DOHH2 (cell line): ENCODE measurements around the gene PLXNC1.

Experiments used
- H3F3A ChIP-seq: fragments of 200-600 bp; sonication (generic), shearing (Covaris generic); 2 replicates; pipeline ENCODE4 v1.6.0; 2016; ENCODE audit warnings: antibody characterized with exemption, mild to moderate bottlenecking; ENCODE audit not compliant: control insufficient read depth, insufficient read depth
- H3K27ac ChIP-seq: fragments of 200-600 bp; sonication (generic); 2 replicates; pipeline ENCODE4 v1.5.1; 2014; ENCODE audit warnings: low read depth, mild to moderate bottlenecking, low read length, moderate library complexity
- H3K27me3 ChIP-seq: fragments of 200-600 bp; sonication (generic); 2 replicates; pipeline ENCODE4 v1.6.1; 2014; ENCODE audit warnings: mild to moderate bottlenecking, low read length, mixed read lengths; ENCODE audit not compliant: control insufficient read depth
- H3K36me3 ChIP-seq: fragments of 200-600 bp; sonication (generic); 2 replicates; pipeline ENCODE4 v1.6.1; 2014; ENCODE audit warnings: mild to moderate bottlenecking, low read length, moderate library complexity, mixed read lengths; ENCODE audit not compliant: control insufficient read depth
- H3K4me1 ChIP-seq: fragments of 200-600 bp; sonication (generic); 2 replicates; pipeline ENCODE4 v1.6.1; 2014; ENCODE audit warnings: mild to moderate bottlenecking, low read length, mixed read lengths; ENCODE audit not compliant: control insufficient read depth
- H3K4me2 ChIP-seq: fragments of 200-600 bp; sonication (generic); 2 replicates; pipeline ENCODE4 v1.6.0; 2014; ENCODE audit warnings: mild to moderate bottlenecking, low read length, moderate library complexity
- H3K4me3 ChIP-seq: fragments of 200-600 bp; sonication (generic); 2 replicates; pipeline ENCODE4 v1.5.1; 2014; ENCODE audit warnings: mild to moderate bottlenecking, low read length, mixed read lengths
- H3K79me2 ChIP-seq: fragments of 200-600 bp; sonication (generic); 2 replicates; pipeline ENCODE4 v1.6.1; 2014; ENCODE audit warnings: mild to moderate bottlenecking, low read length, mixed read lengths; ENCODE audit not compliant: control insufficient read depth
- H3K9me2 ChIP-seq: fragments of 200-600 bp; sonication (generic); replicated peaks from 2 replicates; pipeline ENCODE4 v1.6.1; 2014; ENCODE audit warnings: mild to moderate bottlenecking, low read length, mixed read lengths; ENCODE audit not compliant: control insufficient read depth
- H3K9me3 ChIP-seq: fragments of 200-600 bp; sonication (generic); 2 replicates; pipeline ENCODE4 v1.6.1; 2014; ENCODE audit warnings: antibody characterized with exemption, low read length, mixed read lengths; ENCODE audit not compliant: control insufficient read depth, insufficient read depth
- H4K20me1 ChIP-seq: fragments of 200-600 bp; sonication (generic); 2 replicates; pipeline ENCODE4 v1.6.0; 2014; ENCODE audit warnings: low read depth, mild to moderate bottlenecking, antibody characterized with exemption, low read length, moderate library complexity; ENCODE audit not compliant: control insufficient read depth, insufficient read depth
- CTCF ChIP-seq: fragments of 200-600 bp; sonication (generic); IDR thresholded peaks from one replicate; pipeline ENCODE4 v1.5.1; 2014; ENCODE audit warnings: antibody characterized with exemption, mild to moderate bottlenecking, low read depth, low read length; ENCODE audit not compliant: poor library complexity, severe bottlenecking
- EZH2phosphoT487 ChIP-seq: fragments of 200-600 bp; sonication (generic); IDR thresholded peaks from 2 replicates; pipeline ENCODE4 v1.6.1; 2017; ENCODE audit warnings: borderline replicate concordance, mild to moderate bottlenecking, antibody characterized with exemption, low read length, moderate library complexity, mixed read lengths

The PLXNC1 gene

GRCh38 chr12:94262228-94263010, 114.0 kb downstream of the PLXNC1 start:
- H3K27ac ChIP-seq, result no peak overlapping the region
- no peaks in the 10 kb centered on the region for H3K9me2 ChIP-seq
- H3K36me3 ChIP-seq, result no peaks in the 10 kb centered on the region
- TF ChIP-seq CTCF (no peak), EZH2phosphoT487 (no peak)
- peak overlapping the region; percentile 64 for H3K4me2 ChIP-seq
- peak overlapping the region; percentile 68 for H3K4me3 ChIP-seq
- no peaks in the 10 kb centered on the region; the same call in 1 of the 2 replicates for H3K27me3 ChIP-seq
- no peaks in the 10 kb centered on the region for H3K79me2 ChIP-seq
- H3K9me3 ChIP-seq, result no peaks in the 10 kb centered on the region
- H3F3A ChIP-seq, result peaks cover 12% of the 10 kb centered on the region; the same call in 1 of the 2 replicates
- peaks cover 41% of the 10 kb centered on the region for H3K4me1 ChIP-seq
- no peaks in the 10 kb centered on the region for H4K20me1 ChIP-seq

- no peaks in the 10 kb centered on the region; the same call in 1 of the 2 replicates for H3K27me3 ChIP-seq
- H4K20me1 ChIP-seq, result no peaks in the 10 kb centered on the region
- peak overlapping the region; percentile 68 for H3K4me3 ChIP-seq
- H3K36me3 ChIP-seq, result no peaks in the 10 kb centered on the region
- peak overlapping the region; percentile 64 for H3K4me2 ChIP-seq
- no peaks in the 10 kb centered on the region for H3K9me3 ChIP-seq
- H3K4me1 ChIP-seq, result peaks cover 39% of the 10 kb centered on the region
- no peak for TF ChIP-seq EZH2phosphoT487
- TF ChIP-seq CTCF, result no peak
- no peaks in the 10 kb centered on the region for H3K79me2 ChIP-seq
- H3K27ac ChIP-seq, result no peak overlapping the region
- H3K9me2 ChIP-seq, result no peaks in the 10 kb centered on the region
- H3F3A ChIP-seq, result peaks cover 10% of the 10 kb centered on the region; the same call in 1 of the 2 replicates
These were observed 114.8 kb downstream of the PLXNC1 start for GRCh38 chr12:94263011-94263811.

- no peaks in the 10 kb centered on the region for H4K20me1 ChIP-seq
- no peaks in the 10 kb centered on the region for H3K36me3 ChIP-seq
- peaks cover 2% of the 10 kb centered on the region; the same call in 1 of the 2 replicates for H3F3A ChIP-seq
- no peak overlapping the region for H3K4me3 ChIP-seq
- TF ChIP-seq CTCF, result no peak
- no peak for TF ChIP-seq EZH2phosphoT487
- no peaks in the 10 kb centered on the region for H3K9me2 ChIP-seq
- no peaks in the 10 kb centered on the region; the same call in 1 of the 2 replicates for H3K27me3 ChIP-seq
- H3K4me1 ChIP-seq, result peaks cover 31% of the 10 kb centered on the region
- no peak overlapping the region for H3K27ac ChIP-seq
- H3K9me3 ChIP-seq, result no peaks in the 10 kb centered on the region
- H3K79me2 ChIP-seq, result no peaks in the 10 kb centered on the region
- H3K4me2 ChIP-seq, result no peak overlapping the region
These were observed 115.7 kb downstream of the PLXNC1 start for GRCh38 chr12:94263905-94264561.
